SK-N-SH (cell line): ENCODE results near the gene GUCY1A1. TPM values are rescaled to one million over a fixed set of nuclear protein-coding genes. Genes with fewer than 3 reads are reported as not detected.

ENCODE experiments used
- CTCF ChIA-PET: fragments of 300-600, 350-600 bp; formaldehyde crosslinking; extraction: SDS; loops from one replicate; lab custom pipeline; 2021; lab: Yijun Ruan, JAX
- POLR2A ChIA-PET: fragments of 350-600 bp; sonication (Branson Sonifier 250); formaldehyde crosslinking; extraction: SDS; loops from one replicate; lab custom pipeline; 2020; ENCODE audit warnings: antibody characterized with exemption, inconsistent platforms; lab: Yijun Ruan, JAX
- DNase-seq: peaks from one replicate; pipeline ENCODE4 v3.0.0; 2012
- H2AFZ ChIP-seq: fragments of 200-600 bp; sonication (generic); 2 replicates; pipeline ENCODE4 v1.8.1; 2016; ENCODE audit warnings: antibody characterized with exemption, mild to moderate bottlenecking, low read depth
- H3F3A ChIP-seq: fragments of 200-600 bp; sonication (generic); replicated peaks from 2 replicates; pipeline ENCODE3; 2016; ENCODE audit warnings: antibody characterized with exemption, mild to moderate bottlenecking; ENCODE audit not compliant: insufficient read depth
- H3K27ac ChIP-seq, 2 experiments: fragments of 200-500 bp in 1 of 2; fragments of 200-600 bp in 1 of 2; sonication (Bioruptor generic) in 1 of 2; sonication (generic), shearing (Covaris generic) in 1 of 2; 2 replicates each; pipeline versions ENCODE4 v1.5.1 to v1.6.1; 2014 to 2016; ENCODE audit warnings: low read depth in 2 of 2, inconsistent platforms in 1 of 2, low read length in 1 of 2, mild to moderate bottlenecking in 1 of 2, mixed read lengths in 1 of 2
- H3K27me3 ChIP-seq: fragments of 200-600 bp; sonication (generic), shearing (Covaris generic); 2 replicates; pipeline ENCODE4 v1.6.1; 2016; ENCODE audit warnings: mixed run types; ENCODE audit not compliant: insufficient read depth
- H3K36me3 ChIP-seq, 2 experiments: fragments of 200-500 bp in 1 of 2; fragments of 200-600 bp in 1 of 2; sonication (Bioruptor generic) in 1 of 2; sonication (generic) in 1 of 2; replicated peaks in 1 of 2; 2 replicates each; pipeline versions ENCODE3 to v1.5.1; 2014 to 2016; ENCODE audit warnings: low read length in 1 of 2, mild to moderate bottlenecking in 1 of 2; ENCODE audit not compliant: insufficient read depth in 2 of 2, control insufficient read depth in 1 of 2
- H3K4me1 ChIP-seq, 2 experiments: fragments of 200-500 bp in 1 of 2; fragments of 200-600 bp in 1 of 2; sonication (Bioruptor generic) in 1 of 2; sonication (generic), shearing (Covaris generic) in 1 of 2; 2 replicates each; pipeline versions ENCODE4 v1.5.1 to v1.6.1; 2014 to 2016; ENCODE audit warnings: low read depth in 1 of 2, low read length in 1 of 2, mixed run types in 1 of 2; ENCODE audit not compliant: insufficient read depth in 2 of 2, control insufficient read depth in 1 of 2
- H3K4me2 ChIP-seq: fragments of 200-600 bp; sonication (generic), shearing (Covaris generic); 2 replicates; pipeline ENCODE4 v1.6.1; 2017; ENCODE audit warnings: mixed run types
- H3K4me3 ChIP-seq, 2 experiments: fragments of 200-500 bp in 1 of 2; fragments of 200-600 bp in 1 of 2; sonication (Bioruptor generic) in 1 of 2; sonication (generic), shearing (Covaris generic) in 1 of 2; 2 replicates each; pipeline versions ENCODE4 v1.5.1 to v1.8.1; 2014 to 2016; ENCODE audit warnings: low read depth in 2 of 2, inconsistent platforms in 1 of 2, low read length in 1 of 2, mild to moderate bottlenecking in 1 of 2, mixed read lengths in 1 of 2, moderate library complexity in 1 of 2
- H3K79me2 ChIP-seq: fragments of 200-600 bp; sonication (generic); 2 replicates; pipeline ENCODE4 v1.8.1; 2017; ENCODE audit warnings: mild to moderate bottlenecking; ENCODE audit not compliant: insufficient read depth
- H3K9ac ChIP-seq: fragments of 200-600 bp; sonication (generic); 2 replicates; pipeline ENCODE4 v1.6.1; 2017; ENCODE audit warnings: mixed run types
- H3K9me2 ChIP-seq: fragments of 200-600 bp; sonication (generic); 2 replicates; pipeline ENCODE4 v1.6.1; 2017; ENCODE audit warnings: mixed run types
- H3K9me3 ChIP-seq: fragments of 200-600 bp; sonication (generic); 2 replicates; pipeline ENCODE4 v1.6.1; 2017; ENCODE audit warnings: mixed run types, mild to moderate bottlenecking, moderate library complexity
- H4K20me1 ChIP-seq: fragments of 200-600 bp; sonication (generic); 2 replicates; pipeline ENCODE4 v1.6.1; 2017; ENCODE audit warnings: mild to moderate bottlenecking, mixed run types; ENCODE audit not compliant: insufficient read depth
- CHD2 ChIP-seq: fragments of 150-350 bp; IDR thresholded peaks from 2 replicates; pipeline ENCODE4 v1.6.1; 2018; ENCODE audit warnings: low read length; ENCODE audit not compliant: partially characterized antibody
- ELF1 ChIP-seq: IDR thresholded peaks from 2 replicates; pipeline ENCODE4 v1.4.0; 2012
- FOSL2 ChIP-seq: IDR thresholded peaks from 2 replicates; pipeline ENCODE4 v1.4.0; 2012; ENCODE audit warnings: low read depth, mild to moderate bottlenecking, moderate library complexity, borderline replicate concordance
- FOXJ3 ChIP-seq: sonication (generic); formaldehyde crosslinking; IDR thresholded peaks from 2 replicates; pipeline ENCODE4 v1.5.1; 2020; ENCODE audit warnings: mild to moderate bottlenecking, missing genetic modification reagents
- GATA2 ChIP-seq: sonication (generic); formaldehyde crosslinking; IDR thresholded peaks from 2 replicates; pipeline ENCODE4 v1.5.0; 2020; ENCODE audit warnings: mild to moderate bottlenecking, missing genetic modification reagents
- IRF3 ChIP-seq: fragments of 150-350 bp; IDR thresholded peaks from 2 replicates; pipeline ENCODE4 v1.6.1; 2016; ENCODE audit warnings: mild to moderate bottlenecking, low read depth, low read length
- JUND ChIP-seq: IDR thresholded peaks from 2 replicates; pipeline ENCODE4 v1.4.0; 2012
- MAX ChIP-seq: IDR thresholded peaks from 2 replicates; pipeline ENCODE4 v1.4.0; 2012; ENCODE audit warnings: low read depth
- MEF2A ChIP-seq: IDR thresholded peaks from 2 replicates; pipeline ENCODE4 v1.4.0; 2012; ENCODE audit warnings: low read depth, borderline replicate concordance
- NFIC ChIP-seq: IDR thresholded peaks from 2 replicates; pipeline ENCODE4 v1.4.0; 2012; ENCODE audit warnings: borderline replicate concordance
- NRF1 ChIP-seq: IDR thresholded peaks from 2 replicates; pipeline ENCODE4 v1.6.1; 2012; ENCODE audit warnings: low read depth, mild to moderate bottlenecking, low read length
- POLR2AphosphoS5 ChIP-seq: IDR thresholded peaks from 2 replicates; pipeline ENCODE4 v1.6.1; 2012; ENCODE audit warnings: low read depth, low read length
- RAD21 ChIP-seq: IDR thresholded peaks from 2 replicates; pipeline ENCODE4 v1.6.1; 2012; ENCODE audit warnings: mild to moderate bottlenecking, low read length
- RFX5 ChIP-seq: IDR thresholded peaks from 2 replicates; pipeline ENCODE4 v1.6.1; 2012; ENCODE audit warnings: mild to moderate bottlenecking, improper control_type of control experiment, low read length
- TAF1 ChIP-seq: IDR thresholded peaks from 2 replicates; pipeline ENCODE4 v1.6.1; 2012; ENCODE audit warnings: low read depth, mild to moderate bottlenecking, low read length, moderate library complexity, borderline replicate concordance
- TEAD4 ChIP-seq: IDR thresholded peaks from 2 replicates; pipeline ENCODE4 v1.4.0; 2012; ENCODE audit warnings: mild to moderate bottlenecking, borderline replicate concordance; ENCODE audit not compliant: insufficient read depth
- USF1 ChIP-seq: IDR thresholded peaks from 2 replicates; pipeline ENCODE4 v1.4.0; 2012; ENCODE audit warnings: low read depth, borderline replicate concordance
- ZBTB33 ChIP-seq: IDR thresholded peaks from 2 replicates; pipeline ENCODE4 v1.4.0; 2012; ENCODE audit warnings: low read depth, borderline replicate concordance
- WGBS: methylation state at CpG from one replicate; pipeline ENCODE4 v1.1.6; 2017; ENCODE audit warnings: low lambda C conversion rate; 5-methylcytosine and 5-hydroxymethylcytosine counted together
- polyA plus RNA-seq, 3 experiments: library from polyadenylated mRNA; depleted of rRNA; stranded (reverse); fragments of >200 nt; gene quantifications; 2 replicates each; pipeline ENCODE4 v1.2.3, GENCODE V29; 2012

The GUCY1A1 gene
- polyA plus RNA-seq, 1 of the 3 experiments (the other 2 are of a cell fraction) = 0.03 TPM

- no peak for TF ChIP-seq IRF3
- TF ChIP-seq NRF1 = no peak
Observed at GRCh38 chr4:155741546-155741945, 74.9 kb downstream of the GUCY1A1 start (continued).

- H3K4me2 ChIP-seq = no peak overlapping the region
- CTCF ChIA-PET = interaction anchor here (0.8 kb wide), 1 partner anchor 16 kb away, joined by 3 read pairs; the partner anchor contains the start of gene GUCY1B1
- H3K36me3 ChIP-seq = no peaks in the 10 kb centered on the region
- H3K27ac ChIP-seq = no peak overlapping the region
- H2AFZ ChIP-seq = no peak overlapping the region
- POLR2A ChIA-PET = no interaction called here
- H3K4me1 ChIP-seq = no peaks in the 10 kb centered on the region
- no peak overlapping the region for H3K4me3 ChIP-seq
- no peaks in the 10 kb centered on the region for H3K9me2 ChIP-seq
- no peaks in the 10 kb centered on the region for H4K20me1 ChIP-seq
- no peak overlapping the region for H3K9ac ChIP-seq
- H3K9me3 ChIP-seq = no peaks in the 10 kb centered on the region
- no peaks in the 10 kb centered on the region for H3K27me3 ChIP-seq
- no peaks in the 10 kb centered on the region for H3K79me2 ChIP-seq
- no peak for DNase-seq
- no peaks in the 10 kb centered on the region for H3F3A ChIP-seq
- TF ChIP-seq NRF1 (no peak), MAX (no peak), GATA2 (no peak), ELF1 (no peak), POLR2AphosphoS5 (no peak), ZBTB33 (no peak), FOXJ3 (CRISPR knock-in tag) (no peak), MEF2A (no peak), TAF1 (no peak), RAD21 (no peak), IRF3 (no peak), CHD2 (no peak), RFX5 (no peak), TEAD4 (no peak), FOSL2 (no peak), USF1 (no peak), NFIC (no peak), JUND (no peak)
- 52% methylated on average over 3 of the region's 3 CpGs for WGBS
Observed at GRCh38 chr4:155742310-155743015, 75.8 kb downstream of the GUCY1A1 start.
